Neuronal stem cell (in vitro differentiated cells): ENCODE results near the gene FBL.

Experiments used
- DNase-seq: peaks from one replicate; pipeline ENCODE4 v3.0.0-alpha.2; 2013; ENCODE audit warnings: low spot score
- H2AFZ ChIP-seq: one replicate; pipeline ENCODE4 v1.6.1; 2013; ENCODE audit warnings: mild to moderate bottlenecking, low read length, inconsistent platforms
- H2AK5ac ChIP-seq: 2 replicates; pipeline ENCODE4 v1.6.1; 2013; ENCODE audit warnings: low read depth, mild to moderate bottlenecking, inconsistent platforms, low read length, moderate library complexity, mixed read lengths
- H2BK120ac ChIP-seq: 2 replicates; pipeline ENCODE4 v1.6.1; 2013; ENCODE audit warnings: low read depth, mild to moderate bottlenecking, inconsistent platforms, low read length, moderate library complexity, mixed read lengths
- H2BK12ac ChIP-seq: one replicate; pipeline ENCODE4 v1.6.1; 2013; ENCODE audit warnings: low read length, inconsistent platforms
- H2BK15ac ChIP-seq: 2 replicates; pipeline ENCODE4 v1.6.1; 2013; ENCODE audit warnings: mild to moderate bottlenecking, low read length, inconsistent platforms, mixed read lengths
- H2BK5ac ChIP-seq: one replicate; pipeline ENCODE4 v1.6.1; 2013; ENCODE audit warnings: inconsistent platforms, mild to moderate bottlenecking, low read length, moderate library complexity
- H3K14ac ChIP-seq: one replicate; pipeline ENCODE4 v1.6.1; 2013; ENCODE audit warnings: low read length, inconsistent platforms
- H3K18ac ChIP-seq: 2 replicates; pipeline ENCODE4 v1.6.1; 2013; ENCODE audit warnings: low read length, inconsistent platforms
- H3K23ac ChIP-seq: 2 replicates; pipeline ENCODE4 v1.6.1; 2013; ENCODE audit warnings: low read depth, mild to moderate bottlenecking, mixed read lengths, low read length, inconsistent platforms; ENCODE audit not compliant: poor library complexity
- H3K27ac ChIP-seq: replicated peaks from 3 replicates; pipeline ENCODE4 v1.5.1; 2013; ENCODE audit warnings: low read length, inconsistent platforms
- H3K27me3 ChIP-seq, 3 experiments: 2 replicates each; pipeline ENCODE4 v1.6.1; 2013; ENCODE audit warnings: low read length in 3 of 3, mild to moderate bottlenecking in 2 of 3, inconsistent platforms in 1 of 3, low read depth in 1 of 3, mixed read lengths in 1 of 3, moderate library complexity in 1 of 3; ENCODE audit not compliant: control insufficient read depth in 3 of 3, insufficient read depth in 3 of 3
- H3K36me3 ChIP-seq, 2 donors: replicated peaks in 1 of 2; 2 replicates each; pipeline ENCODE4 v1.6.1; 2013; ENCODE audit warnings: low read length in 2 of 2; ENCODE audit not compliant: control insufficient read depth in 2 of 2, insufficient read depth in 2 of 2
- H3K4ac ChIP-seq: 2 replicates; pipeline ENCODE4 v1.6.1; 2013; ENCODE audit warnings: inconsistent platforms, mild to moderate bottlenecking, low read length, moderate library complexity
- H3K4me1 ChIP-seq, 2 donors: 1 replicate in 1 of 2; 2 replicates in 1 of 2; pipeline ENCODE4 v1.6.1; 2013; ENCODE audit warnings: low read length in 2 of 2, low read depth in 1 of 2; ENCODE audit not compliant: control insufficient read depth in 2 of 2, insufficient read depth in 1 of 2
- H3K4me2 ChIP-seq: one replicate; pipeline ENCODE4 v1.6.1; 2013; ENCODE audit warnings: mild to moderate bottlenecking, low read length, inconsistent platforms; ENCODE audit not compliant: insufficient read depth, poor library complexity, severe bottlenecking
- H3K4me3 ChIP-seq, 2 donors: 2 replicates each; pipeline ENCODE4 v1.5.1; 2013; ENCODE audit warnings: low read length in 2 of 2, mild to moderate bottlenecking in 2 of 2, inconsistent platforms in 1 of 2, moderate library complexity in 1 of 2
- H3K79me1 ChIP-seq: one replicate; pipeline ENCODE4 v1.6.1; 2013; ENCODE audit warnings: low read depth, mild to moderate bottlenecking, inconsistent platforms, low read length, moderate library complexity
- H3K9ac ChIP-seq: one replicate; pipeline ENCODE4 v1.6.1; 2013; ENCODE audit warnings: mild to moderate bottlenecking, low read depth, low read length, inconsistent platforms; ENCODE audit not compliant: poor library complexity
- H3K9me3 ChIP-seq, 2 donors: replicated peaks in 1 of 2; 2 replicates each; pipeline versions ENCODE3 to v1.6.1; 2013; ENCODE audit warnings: low read length in 2 of 2, mild to moderate bottlenecking in 2 of 2, inconsistent platforms in 1 of 2, low read depth in 1 of 2, mixed read lengths in 1 of 2, moderate library complexity in 1 of 2; ENCODE audit not compliant: control insufficient read depth in 2 of 2, insufficient read depth in 1 of 2
- H4K8ac ChIP-seq: one replicate; pipeline ENCODE4 v1.6.1; 2013; ENCODE audit warnings: low read depth, mild to moderate bottlenecking, inconsistent platforms, low read length, moderate library complexity
- H4K91ac ChIP-seq: one replicate; pipeline ENCODE4 v1.6.1; 2013; ENCODE audit warnings: low read length, low read depth, mild to moderate bottlenecking, inconsistent platforms; ENCODE audit not compliant: poor library complexity
- WGBS, 2 donors: extraction: QIAGEN DNeasy Blood & Tissue Kit; methylation state at CpG; one replicate each; pipeline ENCODE4 v1.1.7; 2013; ENCODE audit warnings: missing lambda C conversion rate in 2 of 2, mixed read lengths in 1 of 2; ENCODE audit not compliant: insufficient read length in 2 of 2, insufficient replicate concordance in 1 of 2; ENCODE audit errors: extremely low coverage in 2 of 2; 5-methylcytosine and 5-hydroxymethylcytosine counted together

FBL gene

GRCh38 chr19:39839678-39840327 is 6.4 kb downstream of the FBL start:
- Histone ChIP-seq H3K23ac (no peak overlapping the region), H2BK5ac (no peak overlapping the region), H2AK5ac (no peak overlapping the region), H3K79me1 (peaks cover 10% of the 10 kb centered on the region), H2BK15ac (no peak overlapping the region), H2AFZ (no peak overlapping the region), H2BK12ac (no peak overlapping the region), H3K4me3 (no peak overlapping the region), H4K91ac (no peak overlapping the region), H3K9ac (no peak overlapping the region), H2BK120ac (no peak overlapping the region), H3K4ac (no peak overlapping the region), H3K4me2 (no peak overlapping the region), H3K4me1 (peaks cover 3 to 11% of the 10 kb centered on the region in 2 donors), H3K27ac (no peak overlapping the region), H3K36me3 (peaks cover 33 to 68% of the 10 kb centered on the region in 2 donors), H3K14ac (no peak overlapping the region), H3K18ac (no peak overlapping the region), H3K9me3 (no peaks in the 10 kb centered on the region), H4K8ac (no peak overlapping the region), H3K27me3 (no peaks in the 10 kb centered on the region)
- no peak for DNase-seq
- WGBS, 2 donors = no CpG with 5 or more reads among the region's 13 CpGs

- Histone ChIP-seq H3K4me1 (peaks cover 3 to 4% of the 10 kb centered on the region in 2 donors), H3K9ac (no peak overlapping the region), H3K4ac (no peak overlapping the region), H3K27ac (no peak overlapping the region), H2AFZ (no peak overlapping the region), H3K18ac (no peak overlapping the region), H2BK15ac (no peak overlapping the region), H2AK5ac (no peak overlapping the region), H3K4me3 (peak overlapping the region in 1 of 2 donors; percentile 28), H3K79me1 (peaks cover 10% of the 10 kb centered on the region), H4K91ac (no peak overlapping the region), H2BK12ac (no peak overlapping the region), H3K4me2 (no peak overlapping the region), H3K27me3 (no peaks in the 10 kb centered on the region), H2BK120ac (no peak overlapping the region), H3K23ac (no peak overlapping the region), H4K8ac (no peak overlapping the region), H2BK5ac (no peak overlapping the region), H3K9me3 (no peaks in the 10 kb centered on the region), H3K36me3 (peaks cover 35 to 74% of the 10 kb centered on the region in 2 donors), H3K14ac (no peak overlapping the region)
- no peak for DNase-seq
- WGBS, 2 donors = no CpG with 5 or more reads among the region's 4 CpGs
Observed at GRCh38 chr19:39838569-39838968, 7.6 kb downstream of the FBL start.

GRCh38 chr19:39837978-39838377 is 8.2 kb downstream of the FBL start:
- Histone ChIP-seq H3K27me3 (no peaks in the 10 kb centered on the region), H3K36me3 (peaks cover 35 to 74% of the 10 kb centered on the region in 2 donors), H3K4me2 (no peak overlapping the region), H2BK120ac (no peak overlapping the region), H3K27ac (no peak overlapping the region), H3K18ac (no peak overlapping the region), H3K14ac (no peak overlapping the region), H3K4me3 (no peak overlapping the region), H4K91ac (no peak overlapping the region), H2AFZ (no peak overlapping the region), H3K4me1 (peaks cover 3 to 4% of the 10 kb centered on the region in 2 donors), H3K9me3 (no peaks in the 10 kb centered on the region), H3K79me1 (peaks cover 10% of the 10 kb centered on the region), H4K8ac (no peak overlapping the region), H2BK15ac (no peak overlapping the region), H2AK5ac (no peak overlapping the region), H3K4ac (no peak overlapping the region), H2BK12ac (no peak overlapping the region), H2BK5ac (no peak overlapping the region), H3K9ac (no peak overlapping the region), H3K23ac (no peak overlapping the region)
- WGBS, 2 donors = no CpG with 5 or more reads among the region's 3 CpGs
- DNase-seq = no peak

GRCh38 chr19:39834287-39834841 is 11.8 kb downstream of the FBL start:
- no peaks in the 10 kb centered on the region for H3K9me3 ChIP-seq
- H3K4me1 ChIP-seq = peaks cover 13 to 19% of the 10 kb centered on the region in 2 donors
- peak overlapping the region; percentile 26 for H2AFZ ChIP-seq
- H2BK12ac ChIP-seq = no peak overlapping the region
- DNase-seq = no peak
- peaks cover 14% of the 10 kb centered on the region for H3K79me1 ChIP-seq
- H3K4ac ChIP-seq = no peak overlapping the region
- no peak overlapping the region for H2BK15ac ChIP-seq
- H4K8ac ChIP-seq = no peak overlapping the region
- H2BK5ac ChIP-seq = peak overlapping the region; percentile 98
- H4K91ac ChIP-seq = no peak overlapping the region
- no peak overlapping the region for H3K14ac ChIP-seq
- peaks cover 51 to 85% of the 10 kb centered on the region in 2 donors for H3K36me3 ChIP-seq
- H3K9ac ChIP-seq = peak overlapping the region; percentile 1
- H3K4me2 ChIP-seq = no peak overlapping the region
- no CpG with 5 or more reads among the region's 19 CpGs for WGBS, 2 donors
- no peaks in the 10 kb centered on the region for H3K27me3 ChIP-seq
- no peak overlapping the region for H2BK120ac ChIP-seq
- H2AK5ac ChIP-seq = no peak overlapping the region
- peak overlapping the region in 1 of 2 donors; percentile 66 for H3K4me3 ChIP-seq
- H3K27ac ChIP-seq = peak overlapping the region; percentile 23
- no peak overlapping the region for H3K18ac ChIP-seq
- no peak overlapping the region for H3K23ac ChIP-seq
